NB4 (cell line): ENCODE results near the gene HHIP.

Experiments
- CTCF ChIP-seq: IDR thresholded peaks from one replicate; pipeline ENCODE4 v1.5.1; 2012; ENCODE audit warnings: low read depth, low read length
- MAX ChIP-seq: IDR thresholded peaks from 2 replicates; pipeline ENCODE4 v1.6.1; 2011; ENCODE audit warnings: low read depth, low read length
- POLR2A ChIP-seq: IDR thresholded peaks from 2 replicates; pipeline ENCODE4 v1.6.1; 2011; ENCODE audit warnings: mild to moderate bottlenecking; ENCODE audit not compliant: insufficient read length; ENCODE audit errors: extremely low read depth

GRCh38 chr4:144733566-144733965 is 87.6 kb downstream of the HHIP start:
- TF ChIP-seq CTCF (no peak), POLR2A (no peak), MAX (no peak)
